SK-N-SH treated with all-trans-retinoic acid at 6 μM for 48 hours (cell line): ENCODE results near the gene GMNC.

Source experiments
- ATAC-seq: fragments of 200-7000 bp; cut with Tn5 transposase; 3 replicates; pipeline ENCODE4 v1.9.1; 2020; ENCODE audit warnings: mild to moderate bottlenecking, moderate library complexity
- ARNTL ChIP-seq: fragments of 450-650 bp; formaldehyde crosslinking; IDR thresholded peaks from 2 replicates; pipeline ENCODE4 v1.5.0; 2020; ENCODE audit warnings: low read depth, mild to moderate bottlenecking, moderate library complexity, borderline replicate concordance
- ESRRG ChIP-seq: fragments of 250-450 bp; sonication (Bioruptor Pico); IDR thresholded peaks from 2 replicates; pipeline ENCODE4 v1.6.1; 2021; ENCODE audit warnings: mild to moderate bottlenecking
- GLIS3 ChIP-seq: fragments of 250-450 bp; sonication (Bioruptor Pico); IDR thresholded peaks from 2 replicates; pipeline ENCODE4 v1.5.0; 2020; ENCODE audit warnings: mild to moderate bottlenecking, moderate library complexity
- ISL1 ChIP-seq: fragments of 250-450 bp; sonication (Bioruptor Pico); IDR thresholded peaks from 2 replicates; pipeline ENCODE4 v2.1.2; 2022; ENCODE audit warnings: mild to moderate bottlenecking, moderate library complexity
- OSR1 ChIP-seq: fragments of 250-450 bp; sonication (Bioruptor Pico); IDR thresholded peaks from 2 replicates; pipeline ENCODE4 v1.8.0; 2022; ENCODE audit warnings: moderate library complexity, mild to moderate bottlenecking, inconsistent platforms
- PPARA ChIP-seq: fragments of 250-450 bp; sonication (Bioruptor Pico); IDR thresholded peaks from 2 replicates; pipeline ENCODE4 v1.5.0; 2020; ENCODE audit warnings: mild to moderate bottlenecking, borderline replicate concordance
- SNAI2 ChIP-seq: fragments of 250-450 bp; sonication (Bioruptor Pico); IDR thresholded peaks from 2 replicates; pipeline ENCODE4 v1.5.0; 2020; ENCODE audit warnings: mild to moderate bottlenecking, moderate library complexity
- TCF4 ChIP-seq: fragments of 250-450 bp; sonication (Bioruptor Pico); IDR thresholded peaks from 2 replicates; pipeline ENCODE4 v1.8.0; 2021; ENCODE audit warnings: mild to moderate bottlenecking, moderate library complexity, borderline replicate concordance
- TOX ChIP-seq: fragments of 250-450 bp; sonication (Bioruptor Pico); IDR thresholded peaks from 2 replicates; pipeline ENCODE4 v1.8.0; 2021; ENCODE audit warnings: mild to moderate bottlenecking, moderate library complexity, borderline replicate concordance
- ZFP30 ChIP-seq: fragments of 450-650 bp; formaldehyde crosslinking; IDR thresholded peaks from 2 replicates; pipeline ENCODE4 v1.5.0; 2022; ENCODE audit warnings: mild to moderate bottlenecking, moderate library complexity
- ZNF565 ChIP-seq: fragments of 450-650 bp; formaldehyde crosslinking; conservative IDR thresholded peaks from 2 replicates; pipeline ENCODE4 v1.5.0; 2020; ENCODE audit warnings: low read depth, mild to moderate bottlenecking, moderate library complexity
- ZNF70 ChIP-seq: fragments of 450-650 bp; formaldehyde crosslinking; IDR thresholded peaks from 2 replicates; pipeline ENCODE4 v1.5.0; 2020; ENCODE audit warnings: mild to moderate bottlenecking, moderate library complexity
- ZNF8 ChIP-seq: fragments of 450-650 bp; formaldehyde crosslinking; IDR thresholded peaks from 2 replicates; pipeline ENCODE4 v1.5.0; 2020; ENCODE audit warnings: mild to moderate bottlenecking, moderate library complexity
- TF ChIP-seq, protein P1 (sequence below): fragments of 250-450 bp; sonication (Bioruptor Pico); IDR thresholded peaks from 2 replicates; pipeline ENCODE4 v1.8.0; 2021; ENCODE audit warnings: low read depth, mild to moderate bottlenecking, moderate library complexity, borderline replicate concordance
- TF ChIP-seq, protein P2 (sequence below): fragments of 250-450 bp; sonication (Bioruptor Pico); IDR thresholded peaks from 2 replicates; pipeline ENCODE4 v1.5.0; 2020; ENCODE audit warnings: mild to moderate bottlenecking, moderate library complexity
- TF ChIP-seq, protein P3 (sequence below): fragments of 250-450 bp; sonication (Bioruptor Pico); IDR thresholded peaks from 2 replicates; pipeline ENCODE4 v1.5.1; 2020; ENCODE audit warnings: low read depth, mild to moderate bottlenecking, moderate library complexity

Gene GMNC

DNA sequence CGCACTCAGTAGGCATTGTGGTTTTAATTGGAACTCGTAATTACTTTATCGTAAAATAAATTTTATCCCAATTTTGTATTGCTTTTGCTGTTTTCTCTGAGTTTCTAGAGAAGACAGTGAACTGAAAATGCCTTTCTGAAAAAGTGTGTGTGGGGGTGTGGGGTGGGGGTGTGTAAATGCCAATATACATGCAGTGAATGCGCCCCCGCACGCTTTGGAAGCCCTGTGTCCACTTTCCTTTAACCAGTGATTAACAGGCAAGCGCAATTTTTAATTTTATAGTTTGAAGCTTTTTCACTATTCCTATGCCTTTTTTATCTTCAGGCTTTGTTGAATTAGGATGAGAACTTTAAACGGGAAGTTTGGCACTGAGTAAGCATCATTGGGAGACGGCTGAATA is 47.4 kb upstream of the GMNC start:
- no peak for ATAC-seq
- TF ChIP-seq, protein P1, sequence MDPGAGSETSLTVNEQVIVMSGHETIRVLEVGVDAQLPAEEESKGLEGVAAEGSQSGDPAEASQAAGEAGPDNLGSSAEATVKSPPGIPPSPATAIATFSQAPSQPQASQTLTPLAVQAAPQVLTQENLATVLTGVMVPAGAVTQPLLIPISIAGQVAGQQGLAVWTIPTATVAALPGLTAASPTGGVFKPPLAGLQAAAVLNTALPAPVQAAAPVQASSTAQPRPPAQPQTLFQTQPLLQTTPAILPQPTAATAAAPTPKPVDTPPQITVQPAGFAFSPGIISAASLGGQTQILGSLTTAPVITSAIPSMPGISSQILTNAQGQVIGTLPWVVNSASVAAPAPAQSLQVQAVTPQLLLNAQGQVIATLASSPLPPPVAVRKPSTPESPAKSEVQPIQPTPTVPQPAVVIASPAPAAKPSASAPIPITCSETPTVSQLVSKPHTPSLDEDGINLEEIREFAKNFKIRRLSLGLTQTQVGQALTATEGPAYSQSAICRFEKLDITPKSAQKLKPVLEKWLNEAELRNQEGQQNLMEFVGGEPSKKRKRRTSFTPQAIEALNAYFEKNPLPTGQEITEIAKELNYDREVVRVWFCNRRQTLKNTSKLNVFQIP (CRISPR knock-in tag) = no peak

DNA sequence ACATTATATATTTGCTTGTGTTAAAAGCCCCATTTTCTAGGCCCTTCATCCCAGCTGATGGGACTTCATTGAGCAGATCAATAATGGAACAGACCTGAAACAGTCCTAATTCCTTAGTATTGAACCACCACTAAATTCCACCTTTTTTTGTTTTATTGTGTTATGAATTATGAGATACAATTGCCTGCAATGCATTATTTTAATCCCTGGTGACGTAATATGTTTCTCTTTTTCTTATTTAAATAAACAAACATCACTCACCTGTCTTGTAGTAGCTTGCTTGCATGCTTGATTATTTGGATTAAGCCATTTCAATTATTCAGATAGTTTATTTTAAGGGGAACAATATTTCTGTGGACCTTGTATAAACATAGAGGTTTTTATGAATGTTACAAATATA is 40.7 kb upstream of the GMNC start:
- TF ChIP-seq TCF4 (CRISPR knock-in tag) (no peak), ZFP30 (CRISPR knock-in tag) (no peak), TOX (CRISPR knock-in tag) (no peak), ISL1 (no peak), PPARA (CRISPR knock-in tag) (no peak)
- TF ChIP-seq, protein P2, sequence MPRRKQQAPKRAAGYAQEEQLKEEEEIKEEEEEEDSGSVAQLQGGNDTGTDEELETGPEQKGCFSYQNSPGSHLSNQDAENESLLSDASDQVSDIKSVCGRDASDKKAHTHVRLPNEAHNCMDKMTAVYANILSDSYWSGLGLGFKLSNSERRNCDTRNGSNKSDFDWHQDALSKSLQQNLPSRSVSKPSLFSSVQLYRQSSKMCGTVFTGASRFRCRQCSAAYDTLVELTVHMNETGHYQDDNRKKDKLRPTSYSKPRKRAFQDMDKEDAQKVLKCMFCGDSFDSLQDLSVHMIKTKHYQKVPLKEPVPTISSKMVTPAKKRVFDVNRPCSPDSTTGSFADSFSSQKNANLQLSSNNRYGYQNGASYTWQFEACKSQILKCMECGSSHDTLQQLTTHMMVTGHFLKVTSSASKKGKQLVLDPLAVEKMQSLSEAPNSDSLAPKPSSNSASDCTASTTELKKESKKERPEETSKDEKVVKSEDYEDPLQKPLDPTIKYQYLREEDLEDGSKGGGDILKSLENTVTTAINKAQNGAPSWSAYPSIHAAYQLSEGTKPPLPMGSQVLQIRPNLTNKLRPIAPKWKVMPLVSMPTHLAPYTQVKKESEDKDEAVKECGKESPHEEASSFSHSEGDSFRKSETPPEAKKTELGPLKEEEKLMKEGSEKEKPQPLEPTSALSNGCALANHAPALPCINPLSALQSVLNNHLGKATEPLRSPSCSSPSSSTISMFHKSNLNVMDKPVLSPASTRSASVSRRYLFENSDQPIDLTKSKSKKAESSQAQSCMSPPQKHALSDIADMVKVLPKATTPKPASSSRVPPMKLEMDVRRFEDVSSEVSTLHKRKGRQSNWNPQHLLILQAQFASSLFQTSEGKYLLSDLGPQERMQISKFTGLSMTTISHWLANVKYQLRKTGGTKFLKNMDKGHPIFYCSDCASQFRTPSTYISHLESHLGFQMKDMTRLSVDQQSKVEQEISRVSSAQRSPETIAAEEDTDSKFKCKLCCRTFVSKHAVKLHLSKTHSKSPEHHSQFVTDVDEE = no peak
- TF ChIP-seq, all 23 proteins: peak for 0
- ATAC-seq = no peak

DNA sequence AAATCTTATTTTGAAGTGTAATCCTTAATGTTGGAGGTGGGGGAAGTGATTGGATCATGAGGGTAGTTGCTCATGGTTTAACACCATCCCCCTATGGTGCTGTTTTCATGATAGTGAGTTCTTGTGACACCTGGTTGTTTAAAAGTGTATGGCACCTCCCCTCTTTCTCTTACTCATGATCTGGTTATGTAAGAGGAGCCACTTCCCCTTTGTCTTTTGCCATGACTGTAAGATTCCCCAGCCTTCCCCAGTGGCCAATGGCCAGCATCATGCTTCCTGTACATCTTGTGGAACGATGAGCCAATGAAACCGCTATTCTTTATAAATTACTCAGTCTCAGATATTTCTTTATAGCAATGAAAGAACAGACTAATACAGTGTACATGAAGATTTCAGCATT is 39.8 kb upstream of the GMNC start:
- TF ChIP-seq, protein P2 = no peak
- TF ChIP-seq ESRRG = no peak
- TF ChIP-seq ZNF8 (CRISPR knock-in tag) = no peak
- TF ChIP-seq ISL1 = no peak
- ATAC-seq = no peak

DNA sequence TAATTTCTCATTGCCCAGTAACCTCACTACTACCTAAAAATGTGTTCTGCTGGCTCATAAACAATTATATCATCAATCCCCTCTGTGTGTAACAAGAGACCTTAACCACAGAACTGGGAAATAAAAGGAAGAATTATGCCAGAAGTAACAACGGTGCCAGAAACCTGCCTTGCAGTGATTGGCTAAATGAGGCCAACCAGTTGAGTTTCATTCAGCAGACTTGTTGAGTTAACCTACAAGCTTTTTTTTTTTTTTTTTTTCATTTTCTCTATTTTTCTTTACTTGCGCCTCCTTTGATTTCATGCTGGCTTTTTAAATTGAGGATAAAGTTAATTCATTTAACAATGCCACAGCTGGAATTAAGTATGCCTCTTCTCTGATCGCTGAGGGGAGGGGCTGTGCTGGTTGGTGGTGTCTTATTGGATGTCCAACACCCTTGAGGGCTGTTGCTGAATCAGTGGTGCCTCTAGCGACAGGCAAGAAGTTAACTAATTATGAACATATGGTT is 30.0 kb upstream of the GMNC start:
- ATAC-seq = no peak
- TF ChIP-seq SNAI2 = no peak
- TF ChIP-seq ZNF565 (CRISPR knock-in tag) = no peak
- TF ChIP-seq ZNF8 (CRISPR knock-in tag) = no peak
- no peak for TF ChIP-seq ARNTL (CRISPR knock-in tag)
- TF ChIP-seq OSR1 (CRISPR knock-in tag) = no peak
- TF ChIP-seq, protein P2 = no peak
- no peak for TF ChIP-seq TOX (CRISPR knock-in tag)
- no peak for TF ChIP-seq ESRRG
- TF ChIP-seq ZFP30 (CRISPR knock-in tag) = no peak
- TF ChIP-seq ZNF70 (CRISPR knock-in tag) = no peak
- no peak for TF ChIP-seq TCF4 (CRISPR knock-in tag)
- TF ChIP-seq, protein P3, sequence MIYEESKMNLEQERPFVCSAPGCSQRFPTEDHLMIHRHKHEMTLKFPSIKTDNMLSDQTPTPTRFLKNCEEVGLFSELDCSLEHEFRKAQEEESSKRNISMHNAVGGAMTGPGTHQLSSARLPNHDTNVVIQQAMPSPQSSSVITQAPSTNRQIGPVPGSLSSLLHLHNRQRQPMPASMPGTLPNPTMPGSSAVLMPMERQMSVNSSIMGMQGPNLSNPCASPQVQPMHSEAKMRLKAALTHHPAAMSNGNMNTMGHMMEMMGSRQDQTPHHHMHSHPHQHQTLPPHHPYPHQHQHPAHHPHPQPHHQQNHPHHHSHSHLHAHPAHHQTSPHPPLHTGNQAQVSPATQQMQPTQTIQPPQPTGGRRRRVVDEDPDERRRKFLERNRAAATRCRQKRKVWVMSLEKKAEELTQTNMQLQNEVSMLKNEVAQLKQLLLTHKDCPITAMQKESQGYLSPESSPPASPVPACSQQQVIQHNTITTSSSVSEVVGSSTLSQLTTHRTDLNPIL (CRISPR knock-in tag) = no peak
- TF ChIP-seq GLIS3 (CRISPR knock-in tag) = no peak
- TF ChIP-seq ISL1 = no peak
- TF ChIP-seq, all 23 proteins: peak for 0
